IMR-90 (cell line): Measurements from ENCODE around the gene CASP14. TPM values are rescaled to one million over a fixed set of nuclear protein-coding genes. Genes with fewer than 3 reads are reported as not detected.
"Not testable (repeated sequence)": the region's sequence is repeated elsewhere in the genome, so short reads cannot be mapped to it uniquely, and the experiment has no call there.

Experiments used
- ATAC-seq: fragments of 200-7000 bp; cut with Tn5 transposase; 2 replicates; pipeline ENCODE4 v1.9.1; 2020; ENCODE audit warnings: low read depth, mild to moderate bottlenecking, moderate library complexity
- BruUV-seq: library from RNA; stranded (reverse); fragments of 400-500 nt; replicated peaks from 2 replicates; lab custom pipeline; 2021; lab: Mats Ljungman, UMichigan
- CTCF ChIA-PET: fragments of 300-600 bp; formaldehyde crosslinking; extraction: SDS; loops from one replicate; lab custom pipeline; 2021; ENCODE audit warnings: antibody characterized with exemption; lab: Yijun Ruan, JAX
- POLR2A ChIA-PET: fragments of 300-600 bp; sonication (Branson Sonifier 250); formaldehyde crosslinking; loops from one replicate; lab custom pipeline; 2022; ENCODE audit warnings: antibody characterized with exemption; ENCODE audit not compliant: unreplicated experiment; lab: Charles Lee
- DNase-seq: peaks from one replicate; pipeline ENCODE4 v3.0.0; 2013
- H2AFZ ChIP-seq: replicated peaks from 2 replicates; pipeline ENCODE3; 2013; ENCODE audit warnings: low read length, mild to moderate bottlenecking; ENCODE audit not compliant: poor library complexity
- H2AK5ac ChIP-seq: 2 replicates; pipeline ENCODE4 v1.6.1; 2013; ENCODE audit warnings: low read depth, low read length, inconsistent platforms
- H2AK9ac ChIP-seq: replicated peaks from 2 replicates; pipeline ENCODE3; 2013; ENCODE audit warnings: mild to moderate bottlenecking, low read depth, low read length, moderate library complexity; ENCODE audit not compliant: poor library complexity
- H2BK120ac ChIP-seq: 2 replicates; pipeline ENCODE4 v1.6.1; 2013; ENCODE audit warnings: low read depth, low read length, inconsistent platforms
- H2BK15ac ChIP-seq: 3 replicates; pipeline ENCODE4 v1.6.1; 2013; ENCODE audit warnings: low read depth, low read length, inconsistent platforms
- H2BK20ac ChIP-seq: 2 replicates; pipeline ENCODE4 v1.6.1; 2013; ENCODE audit warnings: low read depth, mild to moderate bottlenecking, inconsistent platforms, low read length, moderate library complexity
- H2BK5ac ChIP-seq: 2 replicates; pipeline ENCODE4 v1.6.1; 2013; ENCODE audit warnings: mild to moderate bottlenecking, low read depth, low read length, inconsistent platforms; ENCODE audit not compliant: poor library complexity, severe bottlenecking
- H3K14ac ChIP-seq: replicated peaks from 2 replicates; pipeline ENCODE4 v1.6.1; 2013; ENCODE audit warnings: low read depth, low read length, inconsistent platforms
- H3K18ac ChIP-seq: 2 replicates; pipeline ENCODE4 v1.6.1; 2013; ENCODE audit warnings: low read depth, low read length, control low read depth
- H3K23ac ChIP-seq: 2 replicates; pipeline ENCODE4 v1.6.1; 2013; ENCODE audit warnings: low read depth, low read length, inconsistent platforms
- H3K27ac ChIP-seq: 2 replicates; pipeline ENCODE4 v1.5.1; 2013; ENCODE audit warnings: mild to moderate bottlenecking, control low read depth, low read length; ENCODE audit not compliant: insufficient read depth
- H3K27me3 ChIP-seq: 2 replicates; pipeline ENCODE4 v1.6.1; 2013; ENCODE audit warnings: low read length; ENCODE audit not compliant: control insufficient read depth, insufficient read depth
- H3K36me3 ChIP-seq: 2 replicates; pipeline ENCODE4 v1.6.1; 2013; ENCODE audit warnings: low read length, mixed read lengths; ENCODE audit not compliant: control insufficient read depth, insufficient read depth
- H3K4ac ChIP-seq: 2 replicates; pipeline ENCODE4 v1.6.1; 2013; ENCODE audit warnings: low read depth, low read length, inconsistent platforms
- H3K4me1 ChIP-seq: 2 replicates; pipeline ENCODE4 v1.6.1; 2013; ENCODE audit warnings: low read length, mixed read lengths; ENCODE audit not compliant: control insufficient read depth, insufficient read depth
- H3K4me2 ChIP-seq: 2 replicates; pipeline ENCODE4 v1.6.1; 2013; ENCODE audit warnings: low read depth, mild to moderate bottlenecking, control low read depth, low read length, moderate library complexity
- H3K4me3 ChIP-seq: 2 replicates; pipeline ENCODE4 v1.5.1; 2013; ENCODE audit warnings: low read depth, mild to moderate bottlenecking, control low read depth, low read length, moderate library complexity; ENCODE audit not compliant: insufficient read depth
- H3K56ac ChIP-seq: 2 replicates; pipeline ENCODE4 v1.6.1; 2013; ENCODE audit warnings: low read length, inconsistent platforms; ENCODE audit not compliant: insufficient read depth; ENCODE audit errors: extremely low read depth
- H3K79me1 ChIP-seq, 2 experiments: 2 replicates each; pipeline ENCODE4 v1.6.1; 2013; ENCODE audit warnings: low read length in 2 of 2, inconsistent platforms in 1 of 2, low read depth in 1 of 2
- H3K9ac ChIP-seq: 2 replicates; pipeline ENCODE4 v1.6.1; 2013; ENCODE audit warnings: low read depth, low read length, control low read depth
- H3K9me1 ChIP-seq: 2 replicates; pipeline ENCODE4 v1.6.1; 2013; ENCODE audit warnings: low read length, inconsistent platforms; ENCODE audit not compliant: insufficient read depth
- H3K9me3 ChIP-seq: 2 replicates; pipeline ENCODE4 v1.6.1; 2013; ENCODE audit warnings: low read length; ENCODE audit not compliant: control insufficient read depth, insufficient read depth
- H4K20me1 ChIP-seq: 2 replicates; pipeline ENCODE4 v1.6.1; 2013; ENCODE audit warnings: low read length, inconsistent platforms; ENCODE audit not compliant: insufficient read depth
- H4K5ac ChIP-seq: 2 replicates; pipeline ENCODE4 v1.6.1; 2013; ENCODE audit warnings: mild to moderate bottlenecking, low read depth, low read length, control low read depth
- H4K8ac ChIP-seq, 2 experiments: 2 replicates each; pipeline ENCODE4 v1.6.1; 2013; ENCODE audit warnings: low read depth in 2 of 2, low read length in 2 of 2, control low read depth in 1 of 2, inconsistent platforms in 1 of 2
- H4K91ac ChIP-seq: 2 replicates; pipeline ENCODE4 v1.6.1; 2013; ENCODE audit warnings: low read depth, low read length, inconsistent platforms; ENCODE audit not compliant: insufficient read depth
- WGBS, 2 experiments: methylation state at CpG; one replicate each; pipeline versions ENCODE4 v1.1.5 to v1.1.7; 2013; ENCODE audit warnings: missing lambda C conversion rate in 2 of 2; ENCODE audit not compliant: insufficient read length in 1 of 2; ENCODE audit errors: extremely low coverage in 2 of 2; 5-methylcytosine and 5-hydroxymethylcytosine counted together
- dilution Hi-C: fragments of 300-500 bp; cut with HindIII; formaldehyde crosslinking; loops from one replicate; pipeline ENCODE4 v1.14.3; 2018; ENCODE audit warnings: low sequenced_read_pairs; ENCODE audit not compliant: unreplicated experiment
- in situ Hi-C: fragments of 300-500 bp; cut with MboI; formaldehyde crosslinking; loops from 3 replicates; pipeline ENCODE4 v1.14.3; 2019; ENCODE audit warnings: low sequenced_read_pairs, inconsistent platforms, mixed read lengths
- intact Hi-C: fragments of 100-400 bp; cut with micrococcal nuclease; formaldehyde crosslinking; loops from 2 replicates; pipeline ENCODE4 v1.10.0; 2022
- polyA plus RNA-seq, 3 experiments: library from polyadenylated mRNA; depleted of rRNA; stranded (reverse); fragments of >200 nt; gene quantifications; 2 replicates each; pipeline ENCODE4 v1.2.3, GENCODE V29; 2012; ENCODE audit warnings: low replicate concordance in 1 of 3
- total RNA-seq: library from RNA; depleted of rRNA; stranded (reverse); fragments of >200 nt; gene quantifications from 2 replicates; pipeline ENCODE4 v1.2.3, GENCODE V29; 2012

The CASP14 gene
- total and polyA plus RNA-seq, 2 of the 4 experiments (the other 2 are of a cell fraction), result not detected

- H3K14ac ChIP-seq, H2AK9ac ChIP-seq, CTCF ChIA-PET, H3K4me3 ChIP-seq, H3K23ac ChIP-seq, POLR2A ChIA-PET, H3K9me3 ChIP-seq, H4K8ac ChIP-seq, H3K27ac ChIP-seq, H3K79me1 ChIP-seq, H2BK15ac ChIP-seq, H2BK20ac ChIP-seq, H3K27me3 ChIP-seq, H4K20me1 ChIP-seq, H3K4ac ChIP-seq, H3K9ac ChIP-seq, H4K5ac ChIP-seq, BruUV-seq, H2BK120ac ChIP-seq, H3K56ac ChIP-seq, H2BK5ac ChIP-seq, dilution Hi-C loops, ATAC-seq, in situ Hi-C loops, H2AFZ ChIP-seq, H3K36me3 ChIP-seq, H4K91ac ChIP-seq, H3K18ac ChIP-seq, intact Hi-C loops, H3K4me2 ChIP-seq, H3K9me1 ChIP-seq, H3K4me1 ChIP-seq, DNase-seq, H2AK5ac ChIP-seq: not testable (repeated sequence)
- no CpG with 5 or more reads among the region's 4 CpGs for WGBS, 2 experiments
Observed at GRCh38 chr19:15080002-15080401, 30.7 kb downstream of the CASP14 start.
